ENCODE measurements around the gene CARMIL3.

DNA sequence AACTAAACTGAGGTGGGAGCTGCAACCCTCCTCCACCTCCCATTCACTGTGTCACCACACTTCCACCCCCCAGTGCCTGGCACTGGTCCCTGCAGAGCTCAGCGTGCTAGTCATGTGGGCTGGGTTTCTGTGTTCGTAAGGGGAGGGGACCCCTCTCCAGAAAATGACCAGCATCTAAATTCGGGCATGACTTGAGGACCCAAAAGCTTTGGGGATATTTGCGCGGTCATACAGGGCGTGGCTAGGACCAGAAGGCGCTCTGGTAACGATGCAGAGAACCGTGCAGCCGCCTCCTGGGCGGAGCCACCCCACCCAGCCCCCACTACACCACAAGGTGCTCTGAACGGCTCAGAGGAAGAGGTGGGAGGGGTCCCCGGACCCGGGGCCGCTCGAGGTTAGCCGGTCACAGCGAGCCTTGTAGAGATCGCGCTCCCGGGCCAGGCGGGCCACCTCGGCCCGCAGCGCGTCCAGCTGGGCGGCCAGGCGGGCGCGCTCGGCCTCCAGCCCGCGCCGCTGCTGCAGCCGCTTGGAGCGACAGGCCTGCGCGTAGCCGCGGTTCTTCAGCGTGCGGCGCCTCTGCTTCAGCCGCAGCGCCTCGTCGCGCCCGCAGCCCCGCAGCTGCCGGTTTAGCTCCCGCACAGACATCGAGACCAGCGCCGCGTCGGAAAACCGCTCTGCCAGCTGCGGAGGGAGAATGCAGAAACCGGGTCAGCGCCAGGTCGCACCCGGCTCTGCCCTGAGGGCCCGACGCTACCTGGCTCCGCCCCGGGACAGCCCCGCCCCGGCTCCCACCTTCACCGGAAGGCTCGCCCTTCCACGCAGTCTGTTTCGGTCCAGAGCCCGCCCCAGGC lies 29.3 kb downstream of the CARMIL3 start:
- TF ChIP-seq, protein P1, sequence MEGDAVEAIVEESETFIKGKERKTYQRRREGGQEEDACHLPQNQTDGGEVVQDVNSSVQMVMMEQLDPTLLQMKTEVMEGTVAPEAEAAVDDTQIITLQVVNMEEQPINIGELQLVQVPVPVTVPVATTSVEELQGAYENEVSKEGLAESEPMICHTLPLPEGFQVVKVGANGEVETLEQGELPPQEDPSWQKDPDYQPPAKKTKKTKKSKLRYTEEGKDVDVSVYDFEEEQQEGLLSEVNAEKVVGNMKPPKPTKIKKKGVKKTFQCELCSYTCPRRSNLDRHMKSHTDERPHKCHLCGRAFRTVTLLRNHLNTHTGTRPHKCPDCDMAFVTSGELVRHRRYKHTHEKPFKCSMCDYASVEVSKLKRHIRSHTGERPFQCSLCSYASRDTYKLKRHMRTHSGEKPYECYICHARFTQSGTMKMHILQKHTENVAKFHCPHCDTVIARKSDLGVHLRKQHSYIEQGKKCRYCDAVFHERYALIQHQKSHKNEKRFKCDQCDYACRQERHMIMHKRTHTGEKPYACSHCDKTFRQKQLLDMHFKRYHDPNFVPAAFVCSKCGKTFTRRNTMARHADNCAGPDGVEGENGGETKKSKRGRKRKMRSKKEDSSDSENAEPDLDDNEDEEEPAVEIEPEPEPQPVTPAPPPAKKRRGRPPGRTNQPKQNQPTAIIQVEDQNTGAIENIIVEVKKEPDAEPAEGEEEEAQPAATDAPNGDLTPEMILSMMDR (conservative IDR thresholded peaks at IDR 0.05; ENCODE audit: low read length): no peak
- TF ChIP-seq EZH2phosphoT487 (IDR thresholded peaks at IDR 0.05; ENCODE audit: borderline replicate concordance, low read depth, low read length): no peak

All from OCI-LY7 (cell line).